ENCODE measurements around the gene GTF3C4.

GRCh38 chr9:132710333-132710732 is 40.1 kb downstream of the GTF3C4 start:
- TF ChIP-seq, protein P1, sequence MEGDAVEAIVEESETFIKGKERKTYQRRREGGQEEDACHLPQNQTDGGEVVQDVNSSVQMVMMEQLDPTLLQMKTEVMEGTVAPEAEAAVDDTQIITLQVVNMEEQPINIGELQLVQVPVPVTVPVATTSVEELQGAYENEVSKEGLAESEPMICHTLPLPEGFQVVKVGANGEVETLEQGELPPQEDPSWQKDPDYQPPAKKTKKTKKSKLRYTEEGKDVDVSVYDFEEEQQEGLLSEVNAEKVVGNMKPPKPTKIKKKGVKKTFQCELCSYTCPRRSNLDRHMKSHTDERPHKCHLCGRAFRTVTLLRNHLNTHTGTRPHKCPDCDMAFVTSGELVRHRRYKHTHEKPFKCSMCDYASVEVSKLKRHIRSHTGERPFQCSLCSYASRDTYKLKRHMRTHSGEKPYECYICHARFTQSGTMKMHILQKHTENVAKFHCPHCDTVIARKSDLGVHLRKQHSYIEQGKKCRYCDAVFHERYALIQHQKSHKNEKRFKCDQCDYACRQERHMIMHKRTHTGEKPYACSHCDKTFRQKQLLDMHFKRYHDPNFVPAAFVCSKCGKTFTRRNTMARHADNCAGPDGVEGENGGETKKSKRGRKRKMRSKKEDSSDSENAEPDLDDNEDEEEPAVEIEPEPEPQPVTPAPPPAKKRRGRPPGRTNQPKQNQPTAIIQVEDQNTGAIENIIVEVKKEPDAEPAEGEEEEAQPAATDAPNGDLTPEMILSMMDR (conservative IDR thresholded peaks at IDR 0.05; ENCODE audit: low read depth, low read length), result no peak
- no peak for TF ChIP-seq EZH2 (IDR thresholded peaks at IDR 0.05; ENCODE audit: borderline replicate concordance, low read depth, low read length, poor library complexity, severe bottlenecking)

Measured in A673 (cell line).